IMR-90 (cell line): ENCODE measurements around the gene COPA. TPM values are rescaled to one million over a fixed set of nuclear protein-coding genes. Genes with fewer than 3 reads are reported as not detected.

Experiments
- ATAC-seq: fragments of 200-7000 bp; cut with Tn5 transposase; 2 replicates; pipeline ENCODE4 v1.9.1; 2020; ENCODE audit warnings: low read depth, mild to moderate bottlenecking, moderate library complexity
- BruUV-seq: library from RNA; stranded (reverse); fragments of 400-500 nt; replicated peaks from 2 replicates; lab custom pipeline; 2021; lab: Mats Ljungman, UMichigan
- CTCF ChIA-PET: fragments of 300-600 bp; formaldehyde crosslinking; extraction: SDS; loops from one replicate; lab custom pipeline; 2021; ENCODE audit warnings: antibody characterized with exemption; lab: Yijun Ruan, JAX
- POLR2A ChIA-PET: fragments of 300-600 bp; sonication (Branson Sonifier 250); formaldehyde crosslinking; loops from one replicate; lab custom pipeline; 2022; ENCODE audit warnings: antibody characterized with exemption; ENCODE audit not compliant: unreplicated experiment; lab: Charles Lee
- DNase-seq: peaks from one replicate; pipeline ENCODE4 v3.0.0; 2013
- H2AFZ ChIP-seq: replicated peaks from 2 replicates; pipeline ENCODE3; 2013; ENCODE audit warnings: low read length, mild to moderate bottlenecking; ENCODE audit not compliant: poor library complexity
- H2AK5ac ChIP-seq: 2 replicates; pipeline ENCODE4 v1.6.1; 2013; ENCODE audit warnings: low read depth, low read length, inconsistent platforms
- H2AK9ac ChIP-seq: replicated peaks from 2 replicates; pipeline ENCODE3; 2013; ENCODE audit warnings: mild to moderate bottlenecking, low read depth, low read length, moderate library complexity; ENCODE audit not compliant: poor library complexity
- H2BK120ac ChIP-seq: 2 replicates; pipeline ENCODE4 v1.6.1; 2013; ENCODE audit warnings: low read depth, low read length, inconsistent platforms
- H2BK15ac ChIP-seq: 3 replicates; pipeline ENCODE4 v1.6.1; 2013; ENCODE audit warnings: low read depth, low read length, inconsistent platforms
- H2BK20ac ChIP-seq: 2 replicates; pipeline ENCODE4 v1.6.1; 2013; ENCODE audit warnings: low read depth, mild to moderate bottlenecking, inconsistent platforms, low read length, moderate library complexity
- H2BK5ac ChIP-seq: 2 replicates; pipeline ENCODE4 v1.6.1; 2013; ENCODE audit warnings: mild to moderate bottlenecking, low read depth, low read length, inconsistent platforms; ENCODE audit not compliant: poor library complexity, severe bottlenecking
- H3K14ac ChIP-seq: replicated peaks from 2 replicates; pipeline ENCODE4 v1.6.1; 2013; ENCODE audit warnings: low read depth, low read length, inconsistent platforms
- H3K18ac ChIP-seq: 2 replicates; pipeline ENCODE4 v1.6.1; 2013; ENCODE audit warnings: low read depth, low read length, control low read depth
- H3K23ac ChIP-seq: 2 replicates; pipeline ENCODE4 v1.6.1; 2013; ENCODE audit warnings: low read depth, low read length, inconsistent platforms
- H3K27ac ChIP-seq: 2 replicates; pipeline ENCODE4 v1.5.1; 2013; ENCODE audit warnings: mild to moderate bottlenecking, control low read depth, low read length; ENCODE audit not compliant: insufficient read depth
- H3K27me3 ChIP-seq: 2 replicates; pipeline ENCODE4 v1.6.1; 2013; ENCODE audit warnings: low read length; ENCODE audit not compliant: control insufficient read depth, insufficient read depth
- H3K36me3 ChIP-seq: 2 replicates; pipeline ENCODE4 v1.6.1; 2013; ENCODE audit warnings: low read length, mixed read lengths; ENCODE audit not compliant: control insufficient read depth, insufficient read depth
- H3K4ac ChIP-seq: 2 replicates; pipeline ENCODE4 v1.6.1; 2013; ENCODE audit warnings: low read depth, low read length, inconsistent platforms
- H3K4me1 ChIP-seq: 2 replicates; pipeline ENCODE4 v1.6.1; 2013; ENCODE audit warnings: low read length, mixed read lengths; ENCODE audit not compliant: control insufficient read depth, insufficient read depth
- H3K4me2 ChIP-seq: 2 replicates; pipeline ENCODE4 v1.6.1; 2013; ENCODE audit warnings: low read depth, mild to moderate bottlenecking, control low read depth, low read length, moderate library complexity
- H3K4me3 ChIP-seq: 2 replicates; pipeline ENCODE4 v1.5.1; 2013; ENCODE audit warnings: low read depth, mild to moderate bottlenecking, control low read depth, low read length, moderate library complexity; ENCODE audit not compliant: insufficient read depth
- H3K56ac ChIP-seq: 2 replicates; pipeline ENCODE4 v1.6.1; 2013; ENCODE audit warnings: low read length, inconsistent platforms; ENCODE audit not compliant: insufficient read depth; ENCODE audit errors: extremely low read depth
- H3K79me1 ChIP-seq, 2 experiments: 2 replicates each; pipeline ENCODE4 v1.6.1; 2013; ENCODE audit warnings: low read length in 2 of 2, inconsistent platforms in 1 of 2, low read depth in 1 of 2
- H3K9ac ChIP-seq: 2 replicates; pipeline ENCODE4 v1.6.1; 2013; ENCODE audit warnings: low read depth, low read length, control low read depth
- H3K9me1 ChIP-seq: 2 replicates; pipeline ENCODE4 v1.6.1; 2013; ENCODE audit warnings: low read length, inconsistent platforms; ENCODE audit not compliant: insufficient read depth
- H3K9me3 ChIP-seq: 2 replicates; pipeline ENCODE4 v1.6.1; 2013; ENCODE audit warnings: low read length; ENCODE audit not compliant: control insufficient read depth, insufficient read depth
- H4K20me1 ChIP-seq: 2 replicates; pipeline ENCODE4 v1.6.1; 2013; ENCODE audit warnings: low read length, inconsistent platforms; ENCODE audit not compliant: insufficient read depth
- H4K5ac ChIP-seq: 2 replicates; pipeline ENCODE4 v1.6.1; 2013; ENCODE audit warnings: mild to moderate bottlenecking, low read depth, low read length, control low read depth
- H4K8ac ChIP-seq, 2 experiments: 2 replicates each; pipeline ENCODE4 v1.6.1; 2013; ENCODE audit warnings: low read depth in 2 of 2, low read length in 2 of 2, control low read depth in 1 of 2, inconsistent platforms in 1 of 2
- H4K91ac ChIP-seq: 2 replicates; pipeline ENCODE4 v1.6.1; 2013; ENCODE audit warnings: low read depth, low read length, inconsistent platforms; ENCODE audit not compliant: insufficient read depth
- BHLHE40 ChIP-seq: fragments of 150-350 bp; IDR thresholded peaks from 2 replicates; pipeline ENCODE4 v1.6.1; 2016; ENCODE audit warnings: mild to moderate bottlenecking, low read depth, low read length
- CEBPB ChIP-seq: IDR thresholded peaks from 2 replicates; pipeline ENCODE4 v1.6.1; 2012; ENCODE audit warnings: low read depth, low read length, improper control_type of control experiment
- CHD1 ChIP-seq: IDR thresholded peaks from 2 replicates; pipeline ENCODE4 v1.6.1; 2012; ENCODE audit warnings: low read depth, low read length, improper control_type of control experiment
- CTCF ChIP-seq: conservative IDR thresholded peaks from 2 replicates; pipeline ENCODE4 v1.5.1; 2012; ENCODE audit warnings: mild to moderate bottlenecking, low read depth, low read length, improper control_type of control experiment
- ELK1 ChIP-seq: fragments of 150-350 bp; IDR thresholded peaks from 2 replicates; pipeline ENCODE4 v1.6.1; 2016; ENCODE audit warnings: low read depth, mild to moderate bottlenecking, low read length, moderate library complexity, borderline replicate concordance
- FOS ChIP-seq: fragments of 150-350 bp; IDR thresholded peaks from 2 replicates; pipeline ENCODE4 v1.6.1; 2016; ENCODE audit warnings: low read depth, low read length
- MAFK ChIP-seq: IDR thresholded peaks from 2 replicates; pipeline ENCODE4 v1.6.1; 2012; ENCODE audit warnings: low read depth, low read length, improper control_type of control experiment
- MAZ ChIP-seq: IDR thresholded peaks from 2 replicates; pipeline ENCODE4 v1.6.1; 2012; ENCODE audit warnings: low read depth, mild to moderate bottlenecking, low read length, improper control_type of control experiment, moderate library complexity, borderline replicate concordance
- MXI1 ChIP-seq: IDR thresholded peaks from 2 replicates; pipeline ENCODE4 v1.6.1; 2012; ENCODE audit warnings: low read depth, mild to moderate bottlenecking, low read length, moderate library complexity, borderline replicate concordance
- NFE2L2 ChIP-seq: fragments of 150-350 bp; IDR thresholded peaks from 2 replicates; pipeline ENCODE4 v1.6.1; 2016; ENCODE audit warnings: low read depth, mild to moderate bottlenecking, low read length
- POLR2A ChIP-seq: IDR thresholded peaks from 2 replicates; pipeline ENCODE4 v1.6.1; 2012; ENCODE audit warnings: mild to moderate bottlenecking, low read depth, low read length
- RCOR1 ChIP-seq: IDR thresholded peaks from 2 replicates; pipeline ENCODE4 v1.6.1; 2012; ENCODE audit warnings: mild to moderate bottlenecking, low read length, improper control_type of control experiment; ENCODE audit not compliant: insufficient replicate concordance
- SMC3 ChIP-seq: fragments of 150-350 bp; IDR thresholded peaks from 2 replicates; pipeline ENCODE4 v1.6.1; 2016; ENCODE audit warnings: low read depth, mild to moderate bottlenecking, antibody characterized with exemption, low read length, moderate library complexity
- USF2 ChIP-seq: fragments of 150-350 bp; IDR thresholded peaks from 2 replicates; pipeline ENCODE4 v1.6.1; 2017; ENCODE audit warnings: mild to moderate bottlenecking, antibody characterized with exemption, low read length, low read depth
- WGBS, 2 experiments: methylation state at CpG; one replicate each; pipeline versions ENCODE4 v1.1.5 to v1.1.7; 2013; ENCODE audit warnings: missing lambda C conversion rate in 2 of 2; ENCODE audit not compliant: insufficient read length in 1 of 2; ENCODE audit errors: extremely low coverage in 2 of 2; 5-methylcytosine and 5-hydroxymethylcytosine counted together
- dilution Hi-C: fragments of 300-500 bp; cut with HindIII; formaldehyde crosslinking; loops from one replicate; pipeline ENCODE4 v1.14.3; 2018; ENCODE audit warnings: low sequenced_read_pairs; ENCODE audit not compliant: unreplicated experiment
- in situ Hi-C: fragments of 300-500 bp; cut with MboI; formaldehyde crosslinking; loops from 3 replicates; pipeline ENCODE4 v1.14.3; 2019; ENCODE audit warnings: low sequenced_read_pairs, inconsistent platforms, mixed read lengths
- intact Hi-C: fragments of 100-400 bp; cut with micrococcal nuclease; formaldehyde crosslinking; loops from 2 replicates; pipeline ENCODE4 v1.10.0; 2022
- polyA plus RNA-seq, 3 experiments: library from polyadenylated mRNA; depleted of rRNA; stranded (reverse); fragments of >200 nt; gene quantifications; 2 replicates each; pipeline ENCODE4 v1.2.3, GENCODE V29; 2012; ENCODE audit warnings: low replicate concordance in 1 of 3
- total RNA-seq: library from RNA; depleted of rRNA; stranded (reverse); fragments of >200 nt; gene quantifications from 2 replicates; pipeline ENCODE4 v1.2.3, GENCODE V29; 2012

Gene COPA
- total and polyA plus RNA-seq, 2 of the 4 experiments (the other 2 are of a cell fraction) = 204 to 436 TPM

- 60% methylated on average over 2 of the region's 4 CpGs; no CpG with 5 or more reads in 1 of the 2 experiments for WGBS, 2 experiments
- ATAC-seq (no peak), DNase-seq (no peak)
- Histone ChIP-seq H3K9me1 (no peaks in the 10 kb centered on the region), H2AK9ac (no peak overlapping the region), H3K23ac (no peak overlapping the region), H3K27me3 (peaks cover 6% of the 10 kb centered on the region; the same call in 1 of the 2 replicates), H3K79me1 (no peaks in the 10 kb centered on the region), H3K9me3 (no peaks in the 10 kb centered on the region), H2BK15ac (no peak overlapping the region), H2BK5ac (no peak overlapping the region), H3K9ac (no peak overlapping the region), H3K36me3 (no peaks in the 10 kb centered on the region), H3K4ac (no peak overlapping the region), H4K20me1 (no peaks in the 10 kb centered on the region), H4K5ac (no peak overlapping the region), H3K56ac (no peak overlapping the region), H2BK20ac (no peak overlapping the region), H3K4me1 (no peaks in the 10 kb centered on the region; the same call in 1 of the 2 replicates), H3K18ac (no peak overlapping the region), H3K14ac (no peak overlapping the region), H2AFZ (no peak overlapping the region), H3K27ac (no peak overlapping the region), H4K91ac (no peak overlapping the region), H2AK5ac (no peak overlapping the region), H3K4me2 (no peak overlapping the region), H2BK120ac (no peak overlapping the region), H3K4me3 (no peak overlapping the region), H4K8ac (no peak overlapping the region)
- intact Hi-C loops (no loop called here), in situ Hi-C loops (no loop called here), dilution Hi-C loops (no loop called here)
- TF ChIP-seq ELK1 (no peak), SMC3 (no peak), NFE2L2 (no peak), BHLHE40 (no peak), CHD1 (no peak), MAZ (no peak), FOS (no peak), CTCF (no peak), RCOR1 (no peak), CEBPB (no peak), MAFK (no peak), MXI1 (no peak), USF2 (no peak), POLR2A (no peak)
- ChIA-PET POLR2A (no interaction called here), CTCF (no interaction called here)
- BruUV-seq = no TSS peak
These were observed 24.5 kb upstream of the COPA start for GRCh38 chr1:160367516-160367900.
